Right lobe of liver (tissue), 4 donors: ENCODE results near the gene KIAA1143.

Experiments
- POLR2A ChIP-seq: fragments of 450-650 bp; IDR thresholded peaks from one replicate; pipeline ENCODE4 v1.6.1; 2017; ENCODE audit warnings: antibody characterized with exemption, mild to moderate bottlenecking
- TF ChIP-seq, protein P1 (sequence below), 4 donors: fragments of 200-600 bp in 3 of 4; fragments of 450-650 bp in 1 of 4; IDR thresholded peaks; one replicate each; pipeline versions ENCODE4 v1.5.1 to v1.8.0; 2016 to 2022; ENCODE audit warnings: antibody characterized with exemption in 4 of 4, mild to moderate bottlenecking in 2 of 4
- donor health status: DM: no; HTN: no; CAD: no.
- donor health status: DM: no; HTN: no; CAD: no.
- donor health status: DM: no; HTN: yes; CAD: no.

DNA sequence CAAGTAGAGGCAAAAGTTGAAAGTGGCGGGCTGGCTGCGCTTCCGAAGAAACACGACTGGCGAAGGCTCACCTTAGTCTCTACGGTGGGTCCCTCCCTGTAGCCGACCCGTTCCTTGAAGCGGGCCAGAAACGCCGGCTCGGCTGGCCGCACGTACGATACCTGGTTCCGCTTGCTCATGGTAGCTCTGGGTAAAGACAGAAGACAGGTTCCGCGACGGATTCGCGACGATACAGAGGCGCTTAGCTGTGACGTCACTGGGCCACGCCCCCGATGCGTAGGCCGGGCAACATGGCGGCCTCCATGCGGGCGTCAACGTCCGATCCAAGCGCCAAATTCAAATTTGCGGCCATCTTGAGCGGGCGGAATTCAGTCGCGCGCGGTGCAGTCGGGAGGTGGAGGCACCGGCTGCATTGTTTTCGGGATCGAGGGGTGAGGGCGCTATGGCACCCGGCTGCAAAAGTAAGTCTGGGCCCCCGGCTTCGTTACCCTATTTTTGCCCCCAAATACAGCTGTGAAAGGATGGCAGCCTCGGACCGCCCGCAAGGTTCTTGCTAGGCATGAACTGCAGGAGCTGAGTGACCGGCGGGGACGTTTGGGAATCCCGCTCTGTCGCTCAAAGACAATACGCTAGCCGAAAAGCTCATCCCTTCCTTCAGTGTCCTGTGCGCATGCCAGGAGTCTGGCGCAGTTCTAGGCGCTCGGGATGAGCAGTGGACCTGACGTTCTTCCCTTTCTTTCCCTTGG lies at the start of gene KIAA1143, which contains the start of gene KIF15:
- TF ChIP-seq, protein P1, sequence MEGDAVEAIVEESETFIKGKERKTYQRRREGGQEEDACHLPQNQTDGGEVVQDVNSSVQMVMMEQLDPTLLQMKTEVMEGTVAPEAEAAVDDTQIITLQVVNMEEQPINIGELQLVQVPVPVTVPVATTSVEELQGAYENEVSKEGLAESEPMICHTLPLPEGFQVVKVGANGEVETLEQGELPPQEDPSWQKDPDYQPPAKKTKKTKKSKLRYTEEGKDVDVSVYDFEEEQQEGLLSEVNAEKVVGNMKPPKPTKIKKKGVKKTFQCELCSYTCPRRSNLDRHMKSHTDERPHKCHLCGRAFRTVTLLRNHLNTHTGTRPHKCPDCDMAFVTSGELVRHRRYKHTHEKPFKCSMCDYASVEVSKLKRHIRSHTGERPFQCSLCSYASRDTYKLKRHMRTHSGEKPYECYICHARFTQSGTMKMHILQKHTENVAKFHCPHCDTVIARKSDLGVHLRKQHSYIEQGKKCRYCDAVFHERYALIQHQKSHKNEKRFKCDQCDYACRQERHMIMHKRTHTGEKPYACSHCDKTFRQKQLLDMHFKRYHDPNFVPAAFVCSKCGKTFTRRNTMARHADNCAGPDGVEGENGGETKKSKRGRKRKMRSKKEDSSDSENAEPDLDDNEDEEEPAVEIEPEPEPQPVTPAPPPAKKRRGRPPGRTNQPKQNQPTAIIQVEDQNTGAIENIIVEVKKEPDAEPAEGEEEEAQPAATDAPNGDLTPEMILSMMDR (IDR thresholded peaks at IDR 0.05): no peak
- peak; percentile 66 for TF ChIP-seq POLR2A
